H1 (cell line): ENCODE measurements around the gene PIBF1. TPM values are rescaled to one million over a fixed set of nuclear protein-coding genes. Genes with fewer than 3 reads are reported as not detected.

Experiments
- CTCF ChIA-PET: fragments of 300-600 bp; sonication (Branson Sonifier 250); formaldehyde crosslinking; loops from one replicate; lab custom pipeline; 2021; ENCODE audit not compliant: partially characterized antibody; lab: Charles Lee
- POLR2A ChIA-PET: fragments of 300-600 bp; sonication (Branson Sonifier 250); formaldehyde crosslinking; loops from one replicate; lab custom pipeline; 2021; ENCODE audit warnings: inconsistent platforms; ENCODE audit not compliant: partially characterized antibody; lab: Charles Lee
- DNase-seq, 2 experiments: peaks; one replicate each; pipeline versions ENCODE4 v3.0.0 to v3.0.0-alpha.2; 2010 to 2022; ENCODE audit warnings: low spot score in 2 of 2, low read depth in 1 of 2, mixed read lengths in 1 of 2
- FAIRE-seq: peaks from 2 replicates; lab custom pipeline; 2011; peaks lifted over from hg19 to GRCh38; lab: Jason Lieb, UNC
- H2AFZ ChIP-seq: 2 replicates; pipeline ENCODE4 v1.8.1; 2012; ENCODE audit warnings: low read length, inconsistent platforms
- H2AK5ac ChIP-seq: 2 replicates; pipeline ENCODE4 v1.6.1; 2013; ENCODE audit warnings: low read depth, low read length
- H2BK120ac ChIP-seq: replicated peaks from 2 replicates; pipeline ENCODE3; 2013; ENCODE audit warnings: low read depth, low read length, inconsistent platforms
- H2BK12ac ChIP-seq: 2 replicates; pipeline ENCODE4 v1.6.1; 2013; ENCODE audit warnings: low read depth, low read length
- H2BK15ac ChIP-seq: 2 replicates; pipeline ENCODE4 v1.6.1; 2013; ENCODE audit warnings: low read length
- H2BK20ac ChIP-seq: 2 replicates; pipeline ENCODE4 v1.6.1; 2013; ENCODE audit warnings: low read length
- H2BK5ac ChIP-seq: 2 replicates; pipeline ENCODE4 v1.6.1; 2013; ENCODE audit warnings: low read depth, low read length
- H3K14ac ChIP-seq: 2 replicates; pipeline ENCODE4 v1.6.1; 2013; ENCODE audit warnings: inconsistent platforms; ENCODE audit not compliant: insufficient read length
- H3K18ac ChIP-seq: 2 replicates; pipeline ENCODE4 v1.6.1; 2013; ENCODE audit warnings: low read length; ENCODE audit errors: extremely low read depth
- H3K23ac ChIP-seq: 2 replicates; pipeline ENCODE4 v1.6.1; 2013; ENCODE audit warnings: inconsistent platforms; ENCODE audit not compliant: insufficient read length
- H3K23me2 ChIP-seq: 2 replicates; pipeline ENCODE4 v1.6.1; 2013; ENCODE audit warnings: low read depth, low read length
- H3K27ac ChIP-seq: 2 replicates; pipeline ENCODE4 v1.6.1; 2011; ENCODE audit warnings: low read depth, low read length, inconsistent platforms
- H3K27me3 ChIP-seq, 4 experiments: replicated peaks in 1 of 4; 1 replicate in 1 of 4; 2 replicates in 3 of 4; pipeline versions ENCODE4 v1.6.1 to v1.8.1; 2011 to 2013; ENCODE audit warnings: low read length in 3 of 4, mild to moderate bottlenecking in 3 of 4, inconsistent platforms in 2 of 4, mixed read lengths in 2 of 4, moderate library complexity in 1 of 4; ENCODE audit not compliant: control insufficient read depth in 3 of 4, insufficient read depth in 3 of 4; ENCODE audit errors: extremely low read depth in 1 of 4
- H3K36me3 ChIP-seq, 4 experiments: 2 replicates each; pipeline versions ENCODE4 v1.6.1 to v1.8.1; 2011 to 2013; ENCODE audit warnings: mild to moderate bottlenecking in 4 of 4, low read length in 3 of 4, moderate library complexity in 2 of 4, control low read depth in 1 of 4, inconsistent platforms in 1 of 4; ENCODE audit not compliant: insufficient read depth in 4 of 4, control insufficient read depth in 2 of 4
- H3K4ac ChIP-seq: replicated peaks from 2 replicates; pipeline ENCODE3; 2013; ENCODE audit warnings: low read length, low read depth, mixed read lengths, inconsistent platforms; ENCODE audit not compliant: insufficient read length
- H3K4me1 ChIP-seq, 4 experiments: replicated peaks in 1 of 4; 1 replicate in 1 of 4; 2 replicates in 3 of 4; pipeline versions ENCODE4 v1.6.1 to v1.8.1; 2011 to 2013; ENCODE audit warnings: low read length in 3 of 4, inconsistent platforms in 2 of 4, mixed read lengths in 1 of 4; ENCODE audit not compliant: insufficient read depth in 4 of 4, control insufficient read depth in 3 of 4
- H3K4me2 ChIP-seq, 2 experiments: 2 replicates each; pipeline versions ENCODE4 v1.6.1 to v1.8.1; 2011 to 2013; ENCODE audit warnings: low read depth in 2 of 2, low read length in 2 of 2, control low read depth in 1 of 2, inconsistent platforms in 1 of 2, mild to moderate bottlenecking in 1 of 2; ENCODE audit not compliant: insufficient read depth in 1 of 2
- H3K4me3 ChIP-seq, 4 experiments: fragments of 200-600, 300-600 bp in 1 of 4; sonication (generic), shearing (Covaris generic), sonication (Bioruptor Twin) in 1 of 4; 2 replicates each; pipeline versions ENCODE4 v1.5.1 to v1.8.1; 2011 to 2016; ENCODE audit warnings: low read length in 4 of 4, low read depth in 3 of 4, control low read depth in 2 of 4, inconsistent platforms in 2 of 4, mild to moderate bottlenecking in 2 of 4, mixed read lengths in 1 of 4, moderate library complexity in 1 of 4; ENCODE audit not compliant: insufficient read depth in 2 of 4; ENCODE audit errors: extremely low read depth in 1 of 4
- H3K56ac ChIP-seq: replicated peaks from 2 replicates; pipeline ENCODE3; 2013; ENCODE audit warnings: low read depth, mild to moderate bottlenecking, mixed read lengths, low read length, inconsistent platforms; ENCODE audit not compliant: insufficient read length
- H3K79me1 ChIP-seq: 2 replicates; pipeline ENCODE4 v1.6.1; 2013; ENCODE audit warnings: low read depth, low read length, control low read depth
- H3K79me2 ChIP-seq, 2 experiments: 2 replicates each; pipeline versions ENCODE4 v1.6.1 to v1.8.1; 2012 to 2013; ENCODE audit warnings: low read length in 2 of 2, mild to moderate bottlenecking in 2 of 2, inconsistent platforms in 1 of 2; ENCODE audit not compliant: insufficient read depth in 2 of 2, control insufficient read depth in 1 of 2
- H3K9ac ChIP-seq, 4 experiments: replicated peaks in 1 of 4; 1 replicate in 1 of 4; 2 replicates in 3 of 4; pipeline versions ENCODE4 v1.6.1 to v1.8.1; 2011 to 2013; ENCODE audit warnings: low read depth in 3 of 4, low read length in 3 of 4, control low read depth in 2 of 4, mild to moderate bottlenecking in 2 of 4, moderate library complexity in 2 of 4, inconsistent platforms in 1 of 4; ENCODE audit errors: extremely low read depth in 1 of 4
- H3K9me3 ChIP-seq, 2 experiments: 2 replicates each; pipeline versions ENCODE4 v1.6.1 to v1.8.1; 2012 to 2013; ENCODE audit warnings: mild to moderate bottlenecking in 2 of 2, moderate library complexity in 2 of 2, control low read depth in 1 of 2, inconsistent platforms in 1 of 2, low read depth in 1 of 2, low read length in 1 of 2, mixed read lengths in 1 of 2; ENCODE audit not compliant: insufficient read depth in 2 of 2
- H4K20me1 ChIP-seq, 2 experiments: replicated peaks in 1 of 2; 2 replicates each; pipeline versions ENCODE3 to v1.8.1; 2011 to 2013; ENCODE audit warnings: inconsistent platforms in 2 of 2, low read length in 2 of 2, mild to moderate bottlenecking in 1 of 2; ENCODE audit not compliant: insufficient read depth in 2 of 2, control insufficient read depth in 1 of 2
- H4K5ac ChIP-seq: 2 replicates; pipeline ENCODE4 v1.6.1; 2013; ENCODE audit warnings: low read length, low read depth, mixed read lengths, inconsistent platforms; ENCODE audit not compliant: insufficient read length
- H4K8ac ChIP-seq: 2 replicates; pipeline ENCODE4 v1.8.0; 2013; ENCODE audit warnings: mild to moderate bottlenecking, moderate library complexity, low read length, inconsistent platforms; ENCODE audit not compliant: insufficient read depth; ENCODE audit errors: extremely low read depth
- H4K91ac ChIP-seq: replicated peaks from 2 replicates; pipeline ENCODE3; 2013; ENCODE audit warnings: low read length, mixed read lengths, inconsistent platforms; ENCODE audit not compliant: insufficient read length
- KDM1A ChIP-seq: fragments of 200-600, 300-600 bp; sonication (generic); IDR thresholded peaks from 2 replicates; pipeline ENCODE4 v1.7.1; 2016; ENCODE audit warnings: mild to moderate bottlenecking, low read length, borderline replicate concordance
- POU5F1 ChIP-seq: IDR thresholded peaks from 2 replicates; pipeline ENCODE4 v1.6.1; 2011; ENCODE audit warnings: low read depth, mild to moderate bottlenecking, low read length, moderate library complexity
- WGBS, 2 experiments: shearing (Covaris generic) in 1 of 2; methylation state at CpG; one replicate each; pipeline versions ENCODE4 v1.1.6 to v1.1.7; 2013 to 2015; ENCODE audit warnings: low lambda C conversion rate in 2 of 2, mixed read lengths in 2 of 2, inconsistent platforms in 1 of 2, low coverage in 1 of 2, missing lambda C conversion rate in 1 of 2; ENCODE audit not compliant: insufficient replicate concordance in 2 of 2, insufficient coverage in 1 of 2, insufficient read length in 1 of 2; ENCODE audit errors: extremely low coverage in 1 of 2, missing lambda C conversion rate in 1 of 2; 5-methylcytosine and 5-hydroxymethylcytosine counted together
- polyA plus RNA-seq, 7 experiments: library from polyadenylated mRNA; depleted of rRNA in 3 of 7; stranded (reverse) in 5 of 7; unstranded in 2 of 7; fragments of >200 nt in 5 of 7; fragments of 200-250 nt in 2 of 7; gene quantifications; 1 replicate in 5 of 7; 2 replicates in 1 of 7; 4 replicates in 1 of 7; pipeline versions ENCODE4 v1.2.1 to v1.2.3, GENCODE V29; 2011 to 2013; ENCODE audit warnings: missing spikeins in 2 of 7, mixed read lengths in 2 of 7
- total RNA-seq: library from RNA; stranded (reverse); fragmentation: NEBNext Ultra II Directional; extraction: Animal tissue kit (Norgen Biotek cat#: 25700); gene quantifications from 2 replicates; pipeline ENCODE4 v1.2.1, GENCODE V29; 2021

The PIBF1 gene
- total and polyA plus RNA-seq, 2 of the 8 experiments (the other 6 are each of a cell fraction or from before 2014, with no cell fraction given), result 1.1 to 13.2 TPM

DNA sequence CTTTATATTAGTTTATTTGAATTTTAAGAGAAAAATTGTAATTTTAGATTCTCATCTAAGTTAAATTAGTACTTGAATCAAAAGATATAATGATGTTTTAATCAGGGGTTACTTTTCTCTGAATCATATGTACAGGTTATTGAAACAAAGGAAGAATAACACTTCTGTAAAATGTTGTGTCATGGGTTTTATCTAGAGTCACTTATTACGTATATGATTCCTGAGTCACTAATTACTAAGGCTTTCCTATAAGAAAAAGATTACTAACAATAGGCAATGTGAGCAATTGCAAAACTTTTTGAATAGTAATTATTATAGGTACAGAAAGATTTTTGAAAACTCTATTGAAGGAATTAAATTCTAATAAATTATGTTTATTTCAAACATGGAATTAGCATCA is 177.7 kb downstream of the PIBF1 start:
- H4K8ac ChIP-seq, result no peak overlapping the region
- no peak overlapping the region for H3K27ac ChIP-seq
- no peak overlapping the region for H3K9ac ChIP-seq
- no peak overlapping the region for H2BK12ac ChIP-seq
- WGBS, 2 experiments, result 96% methylated on average over 1 of the region's 1 CpG; no CpG with 5 or more reads in 1 of the 2 experiments
- H3K4ac ChIP-seq, result no peak overlapping the region
- H3K14ac ChIP-seq, result no peak overlapping the region
- peaks cover 0 to 2% (median 0%) of the 10 kb centered on the region in 4 experiments; a peak in 1 of 7 replicates for H3K4me1 ChIP-seq
- H2BK15ac ChIP-seq, result no peak overlapping the region
- TF ChIP-seq KDM1A (no peak), POU5F1 (no peak)
- H3K4me3 ChIP-seq, result no peak overlapping the region
- no peaks in the 10 kb centered on the region for H3K23me2 ChIP-seq
- no peak for DNase-seq
- CTCF ChIA-PET, result no interaction called here
- no peak overlapping the region for H4K91ac ChIP-seq
- no peaks in the 10 kb centered on the region for H4K20me1 ChIP-seq
- H4K5ac ChIP-seq, result no peak overlapping the region
- H3K9me3 ChIP-seq, result no peaks in the 10 kb centered on the region
- H2BK20ac ChIP-seq, result no peak overlapping the region
- H3K4me2 ChIP-seq, result no peak overlapping the region
- no peak overlapping the region for H2AK5ac ChIP-seq
- H3K79me2 ChIP-seq, result no peaks in the 10 kb centered on the region
- H2BK5ac ChIP-seq, result no peak overlapping the region
- POLR2A ChIA-PET, result no interaction called here
- no peak overlapping the region for H2BK120ac ChIP-seq
- FAIRE-seq, result no peak
- no peak overlapping the region for H3K23ac ChIP-seq
- no peaks in the 10 kb centered on the region for H3K79me1 ChIP-seq
- no peak overlapping the region for H3K18ac ChIP-seq
- H3K36me3 ChIP-seq, result no peaks in the 10 kb centered on the region
- no peak overlapping the region for H2AFZ ChIP-seq
- H3K56ac ChIP-seq, result no peak overlapping the region
- no peaks in the 10 kb centered on the region for H3K27me3 ChIP-seq
